ENCODE results near the gene VAPB. TPM values are rescaled to one million over a fixed set of nuclear protein-coding genes. Genes with fewer than 3 reads are reported as not detected.
A peak's percentile ranks its signal among the peaks of the same experiment; 100 is the strongest.

Gene VAPB
- total and polyA plus RNA-seq, 2 of the 4 experiments (the other 2 are of a cell fraction), result 9.1 to 26.0 TPM

GRCh38 chr20:58440021-58440767 lies 51.2 kb downstream of the VAPB start:
- peaks cover 32% of the 10 kb centered on the region for H4K20me1 ChIP-seq (ENCODE audit: insufficient read depth, low read length)
- intact Hi-C loops (cut with micrococcal nuclease), result loop anchor here (5.0 kb wide), 1 partner anchor 33 kb away; no protein-coding TSS in a partner anchor
- CTCF ChIA-PET, result interaction anchor here (0.9 kb wide), 1 partner anchor 201 kb away, joined by 3 read pairs; no protein-coding TSS in a partner anchor

More at GRCh38 chr20:58440021-58440767, 51.2 kb downstream of the VAPB start:
- Histone ChIP-seq H2AK5ac (ENCODE audit: low read depth, low read length) (no peak overlapping the region), H4K5ac (ENCODE audit: low read depth, low read length) (no peak overlapping the region), H2BK20ac (ENCODE audit: low read depth, low read length) (no peak overlapping the region), H3K9ac (ENCODE audit: low read depth, low read length) (no peak overlapping the region), H2BK15ac (ENCODE audit: low read depth, low read length) (no peak overlapping the region), H3K56ac (ENCODE audit: extremely low read depth, insufficient read depth, low read length) (no peak overlapping the region), H3K79me1 (ENCODE audit: low read depth in 1 of 2, low read length in 2 of 2) (peaks cover 41 to 84% of the 10 kb centered on the region in 2 experiments), H2AK9ac (replicated peaks; ENCODE audit: low read depth, low read length, poor library complexity) (no peak overlapping the region), H2BK5ac (ENCODE audit: low read depth, low read length, poor library complexity, severe bottlenecking) (no peak overlapping the region), H3K9me1 (ENCODE audit: insufficient read depth, low read length) (peaks cover 25% of the 10 kb centered on the region), H3K9me3 (ENCODE audit: control insufficient read depth, insufficient read depth, low read length) (no peaks in the 10 kb centered on the region), H3K4me1 (ENCODE audit: control insufficient read depth, insufficient read depth, low read length) (0 out of 2 replicates have a peak, but pooled peaks cover 1% of the 10 kb centered on the region), H3K18ac (ENCODE audit: low read depth, low read length) (no peak overlapping the region), H2BK120ac (ENCODE audit: low read depth, low read length) (no peak overlapping the region), H3K27ac (ENCODE audit: insufficient read depth, low read length) (no peak overlapping the region), H4K8ac (ENCODE audit: low read depth in 2 of 2, low read length in 2 of 2) (peak overlapping the region in 1 of 2 experiments; percentile 9; a peak in 2 of 4 replicates), H4K91ac (ENCODE audit: insufficient read depth, low read depth, low read length) (no peak overlapping the region), H3K4me3 (ENCODE audit: insufficient read depth, low read depth, low read length) (no peak overlapping the region), H3K4ac (ENCODE audit: low read depth, low read length) (no peak overlapping the region), H3K14ac (replicated peaks; ENCODE audit: low read depth, low read length) (no peak overlapping the region), H2AFZ (replicated peaks; ENCODE audit: low read length, poor library complexity) (no peak overlapping the region), H3K23ac (ENCODE audit: low read depth, low read length) (peak overlapping the region; percentile 10; the same call in 1 of the 2 replicates), H3K27me3 (ENCODE audit: control insufficient read depth, insufficient read depth, low read length) (no peaks in the 10 kb centered on the region), H3K36me3 (ENCODE audit: control insufficient read depth, insufficient read depth, low read length) (peaks cover 35% of the 10 kb centered on the region), H3K4me2 (ENCODE audit: low read depth, low read length) (no peak overlapping the region)
- dilution Hi-C loops (cut with HindIII; ENCODE audit: low sequenced_read_pairs, unreplicated experiment) (no loop called here), in situ Hi-C loops (cut with MboI; ENCODE audit: low sequenced_read_pairs) (no loop called here)
- ATAC-seq (ENCODE audit: low read depth) (no peak), DNase-seq (no peak)
- POLR2A ChIA-PET (ENCODE audit: unreplicated experiment), result interaction anchor here (0.5 kb wide), 1 partner anchor 404 kb away, joined by 3 read pairs; no protein-coding TSS in a partner anchor
- no CpG with 5 or more reads among the region's 5 CpGs for WGBS, 2 experiments (ENCODE audit: extremely low coverage in 2 of 2, insufficient read length in 1 of 2)
- TF ChIP-seq MAFK (IDR thresholded peaks at IDR 0.05; ENCODE audit: low read depth, low read length) (no peak), CTCF (conservative IDR thresholded peaks at IDR 0.05; ENCODE audit: low read depth, low read length) (no peak), USF2 (IDR thresholded peaks at IDR 0.05; ENCODE audit: low read depth, low read length) (no peak), RFX5 (IDR thresholded peaks at IDR 0.05; ENCODE audit: low read depth, low read length) (no peak)
- BruUV-seq (replicated peaks), result no TSS peak

Data from IMR-90 (cell line).